DOHH2 (cell line): ENCODE data around the gene GAST.

ENCODE experiments used
- EZH2phosphoT487 ChIP-seq: fragments of 200-600 bp; sonication (generic); IDR thresholded peaks from 2 replicates; pipeline ENCODE4 v1.6.1; 2017; ENCODE audit warnings: borderline replicate concordance, mild to moderate bottlenecking, antibody characterized with exemption, low read length, moderate library complexity, mixed read lengths
- TF ChIP-seq, protein P1 (sequence below): fragments of 200-600 bp; sonication (generic); IDR thresholded peaks from one replicate; pipeline ENCODE4 v1.5.1; 2014; ENCODE audit warnings: antibody characterized with exemption, mild to moderate bottlenecking, low read depth, low read length; ENCODE audit not compliant: poor library complexity, severe bottlenecking

GRCh38 chr17:41734139-41734948, 22.2 kb downstream of the GAST start, which contains the start of gene HAP1:
- TF ChIP-seq, protein P1, sequence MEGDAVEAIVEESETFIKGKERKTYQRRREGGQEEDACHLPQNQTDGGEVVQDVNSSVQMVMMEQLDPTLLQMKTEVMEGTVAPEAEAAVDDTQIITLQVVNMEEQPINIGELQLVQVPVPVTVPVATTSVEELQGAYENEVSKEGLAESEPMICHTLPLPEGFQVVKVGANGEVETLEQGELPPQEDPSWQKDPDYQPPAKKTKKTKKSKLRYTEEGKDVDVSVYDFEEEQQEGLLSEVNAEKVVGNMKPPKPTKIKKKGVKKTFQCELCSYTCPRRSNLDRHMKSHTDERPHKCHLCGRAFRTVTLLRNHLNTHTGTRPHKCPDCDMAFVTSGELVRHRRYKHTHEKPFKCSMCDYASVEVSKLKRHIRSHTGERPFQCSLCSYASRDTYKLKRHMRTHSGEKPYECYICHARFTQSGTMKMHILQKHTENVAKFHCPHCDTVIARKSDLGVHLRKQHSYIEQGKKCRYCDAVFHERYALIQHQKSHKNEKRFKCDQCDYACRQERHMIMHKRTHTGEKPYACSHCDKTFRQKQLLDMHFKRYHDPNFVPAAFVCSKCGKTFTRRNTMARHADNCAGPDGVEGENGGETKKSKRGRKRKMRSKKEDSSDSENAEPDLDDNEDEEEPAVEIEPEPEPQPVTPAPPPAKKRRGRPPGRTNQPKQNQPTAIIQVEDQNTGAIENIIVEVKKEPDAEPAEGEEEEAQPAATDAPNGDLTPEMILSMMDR: no peak
- no peak for TF ChIP-seq EZH2phosphoT487
